HL-60 (cell line): ENCODE data around the gene GTF2H1.

ENCODE experiments used
- DNase-seq, 2 experiments: peaks; one replicate each; pipeline ENCODE4 v3.0.0-alpha.2; 2010 to 2020; ENCODE audit warnings: low read depth in 1 of 2, low spot score in 1 of 2
- H3K27ac ChIP-seq: fragments of 250-450 bp; sonication (Bioruptor Pico); replicated peaks from 2 replicates; pipeline ENCODE4 v1.5.1; 2020; ENCODE audit warnings: mild to moderate bottlenecking, moderate library complexity
- H3K27me3 ChIP-seq: fragments of 250-450 bp; sonication (Bioruptor Pico); 2 replicates; pipeline ENCODE4 v1.5.1; 2021; ENCODE audit warnings: mild to moderate bottlenecking, moderate library complexity; ENCODE audit not compliant: insufficient read depth, poor library complexity, severe bottlenecking
- H3K4me3 ChIP-seq: replicated peaks from 2 replicates; pipeline ENCODE4 v1.5.1; 2011; ENCODE audit warnings: mild to moderate bottlenecking, control low read depth, low read length; ENCODE audit not compliant: insufficient read depth
- CTCF ChIP-seq: IDR thresholded peaks from one replicate; pipeline ENCODE4 v1.5.1; 2011; ENCODE audit warnings: low read length, control low read depth, inconsistent platforms; ENCODE audit not compliant: insufficient read depth
- GABPA ChIP-seq: IDR thresholded peaks from 2 replicates; pipeline ENCODE4 v1.6.1; 2012; ENCODE audit warnings: low read depth
- POLR2AphosphoS5 ChIP-seq: IDR thresholded peaks from 2 replicates; pipeline ENCODE4 v1.6.1; 2012; ENCODE audit warnings: low read depth
- REST ChIP-seq: IDR thresholded peaks from 2 replicates; pipeline ENCODE4 v1.6.1; 2012; ENCODE audit warnings: low read depth; ENCODE audit not compliant: insufficient replicate concordance
- SPI1 ChIP-seq: IDR thresholded peaks from 2 replicates; pipeline ENCODE4 v1.6.1; 2012; ENCODE audit warnings: low read depth, mild to moderate bottlenecking, borderline replicate concordance

Gene GTF2H1

GRCh38 chr11:18332891-18333290, 10.5 kb downstream of the GTF2H1 start:
- no peaks in the 10 kb centered on the region for H3K27me3 ChIP-seq
- no peak for TF ChIP-seq REST
- TF ChIP-seq GABPA, result no peak
- no peak for TF ChIP-seq POLR2AphosphoS5
- no peak for TF ChIP-seq SPI1
- no peak for TF ChIP-seq CTCF
- no peak for DNase-seq
- no peak overlapping the region for H3K27ac ChIP-seq
- H3K4me3 ChIP-seq, result no peak overlapping the region

- Histone ChIP-seq H3K27me3 (no peaks in the 10 kb centered on the region), H3K27ac (no peak overlapping the region), H3K4me3 (no peak overlapping the region)
- TF ChIP-seq GABPA, result no peak
- TF ChIP-seq REST, result no peak
- TF ChIP-seq POLR2AphosphoS5, result no peak
- no peak for TF ChIP-seq CTCF
- TF ChIP-seq SPI1, result no peak
- DNase-seq, result no peak
These were observed 25.2 kb downstream of the GTF2H1 start for GRCh38 chr11:18347471-18348125.

- no peaks in the 10 kb centered on the region for H3K27me3 ChIP-seq
- no peak for DNase-seq
- H3K4me3 ChIP-seq, result no peak overlapping the region
- no peak overlapping the region for H3K27ac ChIP-seq
- no peak for TF ChIP-seq POLR2AphosphoS5
- no peak for TF ChIP-seq GABPA
- no peak for TF ChIP-seq REST
- TF ChIP-seq SPI1, result no peak
- no peak for TF ChIP-seq CTCF
These were observed 30.2 kb downstream of the GTF2H1 start for GRCh38 chr11:18352581-18352980.
